GM23338 (cell line): Measurements from ENCODE around the gene PLAGL1. TPM values are rescaled to one million over a fixed set of nuclear protein-coding genes. Genes with fewer than 3 reads are reported as not detected.

ENCODE experiments used
- ATAC-seq: fragments of 200-7000 bp; cut with Tn5 transposase; 3 replicates; pipeline ENCODE4 v1.9.1; 2020
- DNase-seq: peaks from one replicate; pipeline ENCODE4 v3.0.0-alpha.2; 2015; ENCODE audit warnings: low spot score
- H2AFZ ChIP-seq: fragments of 200-600 bp; sonication (generic); 2 replicates; pipeline ENCODE4 v1.8.0; 2016; ENCODE audit warnings: antibody characterized with exemption, mild to moderate bottlenecking, moderate library complexity
- H3F3A ChIP-seq: fragments of 200-600 bp; sonication (generic); replicated peaks from 2 replicates; pipeline ENCODE4 v1.8.0; 2017; ENCODE audit warnings: antibody characterized with exemption, mixed run types, low read depth
- H3K27ac ChIP-seq: fragments of 200-600 bp; sonication (generic); 2 replicates; pipeline ENCODE4 v1.6.1; 2016; ENCODE audit warnings: low read depth
- H3K27me3 ChIP-seq: fragments of 200-600 bp; sonication (generic); 2 replicates; pipeline ENCODE4 v1.8.0; 2016; ENCODE audit warnings: mild to moderate bottlenecking, mixed run types, moderate library complexity; ENCODE audit not compliant: insufficient read depth
- H3K36me3 ChIP-seq: fragments of 200-600 bp; sonication (generic); 2 replicates; pipeline ENCODE4 v1.8.0; 2016; ENCODE audit warnings: mild to moderate bottlenecking; ENCODE audit not compliant: insufficient read depth
- H3K4me1 ChIP-seq: fragments of 200-600 bp; sonication (generic); 2 replicates; pipeline ENCODE4 v1.8.0; 2016; ENCODE audit warnings: mild to moderate bottlenecking, moderate library complexity; ENCODE audit not compliant: insufficient read depth
- H3K4me2 ChIP-seq: fragments of 200-600 bp; sonication (generic); 2 replicates; pipeline ENCODE4 v1.7.1; 2017; ENCODE audit warnings: mixed run types
- H3K4me3 ChIP-seq: fragments of 200-600 bp; sonication (generic); 2 replicates; pipeline ENCODE4 v1.6.1; 2016; ENCODE audit warnings: mixed run types
- H3K79me2 ChIP-seq: fragments of 200-600 bp; sonication (generic); replicated peaks from 2 replicates; pipeline ENCODE4 v1.8.0; 2017; ENCODE audit warnings: mild to moderate bottlenecking; ENCODE audit not compliant: insufficient read depth
- H3K9me2 ChIP-seq: fragments of 200-600 bp; sonication (generic); 2 replicates; pipeline ENCODE4 v1.8.0; 2017; ENCODE audit not compliant: insufficient read depth
- H4K20me1 ChIP-seq: fragments of 200-600 bp; sonication (generic); replicated peaks from 2 replicates; pipeline ENCODE4 v1.8.0; 2017; ENCODE audit warnings: mild to moderate bottlenecking; ENCODE audit not compliant: insufficient read depth
- H3K27ac Mint-ChIP-seq: 2 replicates; pipeline ENCODE4 v1.8.0; 2020; ENCODE audit warnings: inconsistent platforms, mild to moderate bottlenecking, moderate library complexity, mixed read lengths
- H3K27me3 Mint-ChIP-seq: 3 replicates; pipeline ENCODE4 v1.8.0; 2022; ENCODE audit warnings: low read depth, mild to moderate bottlenecking, moderate library complexity, mixed read lengths, inconsistent platforms; ENCODE audit not compliant: insufficient read depth, poor library complexity
- H3K36me3 Mint-ChIP-seq: 3 replicates; pipeline ENCODE4 v1.8.0; 2021; ENCODE audit warnings: low read depth, mild to moderate bottlenecking, inconsistent platforms, moderate library complexity, mixed read lengths
- H3K4me1 Mint-ChIP-seq: 3 replicates; pipeline ENCODE4 v1.8.0; 2020; ENCODE audit warnings: mild to moderate bottlenecking, inconsistent platforms, mixed read lengths
- H3K4me3 Mint-ChIP-seq: 3 replicates; pipeline ENCODE4 v1.8.0; 2021; ENCODE audit warnings: moderate library complexity, mild to moderate bottlenecking, inconsistent platforms, mixed read lengths
- H3K9me3 Mint-ChIP-seq: 3 replicates; pipeline ENCODE4 v1.8.0; 2020; ENCODE audit warnings: moderate library complexity, mild to moderate bottlenecking, inconsistent platforms, mixed read lengths
- CREB1 ChIP-seq: fragments of 250-450 bp; sonication (Bioruptor Pico); IDR thresholded peaks from 2 replicates; pipeline ENCODE4 v1.5.0; 2020; ENCODE audit warnings: low read depth, mild to moderate bottlenecking, moderate library complexity
- EZH2 ChIP-seq: fragments of 200-600 bp; sonication (generic); IDR thresholded peaks from one replicate; pipeline ENCODE4 v1.8.0; 2017; ENCODE audit warnings: antibody characterized with exemption, mild to moderate bottlenecking, low read depth; ENCODE audit not compliant: unreplicated experiment
- EZH2phosphoT487 ChIP-seq: fragments of 200-600 bp; sonication (generic); IDR thresholded peaks from one replicate; pipeline ENCODE4 v1.8.1; 2018; ENCODE audit warnings: antibody characterized with exemption; ENCODE audit not compliant: unreplicated experiment
- JUNB ChIP-seq: IDR thresholded peaks from one replicate; pipeline ENCODE4 v1.6.1; 2016; ENCODE audit warnings: antibody characterized with exemption; ENCODE audit not compliant: unreplicated experiment
- NANOG ChIP-seq: IDR thresholded peaks from 2 replicates; pipeline ENCODE4 v1.6.1; 2016; ENCODE audit warnings: antibody characterized with exemption, borderline replicate concordance
- POLR2AphosphoS5 ChIP-seq: IDR thresholded peaks from 2 replicates; pipeline ENCODE4 v1.6.1; 2016; ENCODE audit warnings: antibody characterized with exemption, low read depth
- STAT1 ChIP-seq: IDR thresholded peaks from one replicate; pipeline ENCODE4 v1.6.1; 2016; ENCODE audit warnings: antibody characterized with exemption; ENCODE audit not compliant: unreplicated experiment
- ZNF114 ChIP-seq: fragments of 250-450 bp; sonication (Bioruptor Pico); IDR thresholded peaks from 2 replicates; pipeline ENCODE4 v1.5.0; 2020; ENCODE audit warnings: mild to moderate bottlenecking, moderate library complexity
- ZNF331 ChIP-seq: fragments of 250-450 bp; sonication (Bioruptor Pico); IDR thresholded peaks from 2 replicates; pipeline ENCODE4 v1.5.0; 2020; ENCODE audit warnings: low read depth, mild to moderate bottlenecking, moderate library complexity
- polyA plus RNA-seq: library from polyadenylated mRNA; unstranded; fragments of >200 nt; fragmentation: Nextera tagmentation; extraction: Ambion mirVana; gene quantifications from 2 replicates; pipeline ENCODE4 v1.2.1, GENCODE V29; 2016
- total RNA-seq: library from RNA; depleted of rRNA; stranded (reverse); fragments of >200 nt; shearing (Covaris generic); gene quantifications from 2 replicates; pipeline ENCODE4 v1.2.3, GENCODE V29; 2014
- TF ChIP-seq, protein P1 (sequence below): IDR thresholded peaks from one replicate; pipeline ENCODE4 v1.6.1; 2018; ENCODE audit warnings: antibody characterized with exemption; ENCODE audit not compliant: unreplicated experiment
- TF ChIP-seq, protein P2 (sequence below): fragments of 250-450 bp; sonication (Bioruptor Pico); IDR thresholded peaks from 2 replicates; pipeline ENCODE4 v1.5.0; 2020; ENCODE audit warnings: mild to moderate bottlenecking, moderate library complexity

Gene PLAGL1
- total and polyA plus RNA-seq, 2 experiments from 2014 or later = 0.90 to 1.7 TPM

DNA sequence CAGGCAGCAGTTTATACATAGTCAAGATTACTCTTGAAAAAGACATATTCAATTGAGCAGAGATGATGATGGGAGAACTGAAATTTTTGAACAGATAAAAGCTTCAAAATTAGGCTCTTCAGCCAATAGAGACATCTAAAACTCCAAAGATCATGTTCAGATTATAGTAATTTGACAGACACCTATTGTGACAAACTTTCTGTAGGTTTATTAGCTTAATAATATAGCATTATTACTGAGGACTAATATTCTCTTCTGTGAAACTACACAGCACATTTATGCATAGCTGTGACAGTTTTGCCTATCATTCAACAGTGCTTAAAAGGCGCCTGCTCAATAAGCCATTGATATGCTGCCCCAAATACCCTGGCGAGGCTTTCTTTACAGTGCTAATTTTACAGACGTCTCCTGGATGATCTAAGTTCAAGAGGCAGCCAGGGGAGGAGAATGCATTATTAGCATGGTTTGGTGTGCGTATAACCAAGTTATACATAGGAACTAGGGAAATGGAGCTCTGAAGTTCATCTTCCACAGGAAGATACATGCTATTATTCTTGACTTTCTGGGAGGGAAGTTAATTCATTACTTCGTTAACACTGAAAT lies 21.5 kb downstream of the PLAGL1 start:
- no peaks in the 10 kb centered on the region for H3K36me3 ChIP-seq

More for the DNA sequence above, 21.5 kb downstream of the PLAGL1 start:
- H3K27ac ChIP-seq = no peak overlapping the region
- H3K79me2 ChIP-seq = no peaks in the 10 kb centered on the region
- Mint-ChIP-seq H3K27ac (no peak overlapping the region), H3K27me3 (peaks cover 11% of the 10 kb centered on the region), H3K36me3 (no peaks in the 10 kb centered on the region), H3K4me1 (no peaks in the 10 kb centered on the region), H3K9me3 (no peaks in the 10 kb centered on the region), H3K4me3 (no peak overlapping the region)
- no peak overlapping the region for H3K4me3 ChIP-seq
- no peaks in the 10 kb centered on the region for H3K9me2 ChIP-seq
- H4K20me1 ChIP-seq = peaks cover 3% of the 10 kb centered on the region; the same call in 1 of the 2 replicates
- H3K27me3 ChIP-seq = peaks cover 94% of the 10 kb centered on the region
- H3K4me2 ChIP-seq = no peak overlapping the region
- H3F3A ChIP-seq = no peaks in the 10 kb centered on the region
- 0 out of 2 replicates have a peak, but pooled peaks cover 4% of the 10 kb centered on the region for H3K4me1 ChIP-seq
- TF ChIP-seq, protein P1, sequence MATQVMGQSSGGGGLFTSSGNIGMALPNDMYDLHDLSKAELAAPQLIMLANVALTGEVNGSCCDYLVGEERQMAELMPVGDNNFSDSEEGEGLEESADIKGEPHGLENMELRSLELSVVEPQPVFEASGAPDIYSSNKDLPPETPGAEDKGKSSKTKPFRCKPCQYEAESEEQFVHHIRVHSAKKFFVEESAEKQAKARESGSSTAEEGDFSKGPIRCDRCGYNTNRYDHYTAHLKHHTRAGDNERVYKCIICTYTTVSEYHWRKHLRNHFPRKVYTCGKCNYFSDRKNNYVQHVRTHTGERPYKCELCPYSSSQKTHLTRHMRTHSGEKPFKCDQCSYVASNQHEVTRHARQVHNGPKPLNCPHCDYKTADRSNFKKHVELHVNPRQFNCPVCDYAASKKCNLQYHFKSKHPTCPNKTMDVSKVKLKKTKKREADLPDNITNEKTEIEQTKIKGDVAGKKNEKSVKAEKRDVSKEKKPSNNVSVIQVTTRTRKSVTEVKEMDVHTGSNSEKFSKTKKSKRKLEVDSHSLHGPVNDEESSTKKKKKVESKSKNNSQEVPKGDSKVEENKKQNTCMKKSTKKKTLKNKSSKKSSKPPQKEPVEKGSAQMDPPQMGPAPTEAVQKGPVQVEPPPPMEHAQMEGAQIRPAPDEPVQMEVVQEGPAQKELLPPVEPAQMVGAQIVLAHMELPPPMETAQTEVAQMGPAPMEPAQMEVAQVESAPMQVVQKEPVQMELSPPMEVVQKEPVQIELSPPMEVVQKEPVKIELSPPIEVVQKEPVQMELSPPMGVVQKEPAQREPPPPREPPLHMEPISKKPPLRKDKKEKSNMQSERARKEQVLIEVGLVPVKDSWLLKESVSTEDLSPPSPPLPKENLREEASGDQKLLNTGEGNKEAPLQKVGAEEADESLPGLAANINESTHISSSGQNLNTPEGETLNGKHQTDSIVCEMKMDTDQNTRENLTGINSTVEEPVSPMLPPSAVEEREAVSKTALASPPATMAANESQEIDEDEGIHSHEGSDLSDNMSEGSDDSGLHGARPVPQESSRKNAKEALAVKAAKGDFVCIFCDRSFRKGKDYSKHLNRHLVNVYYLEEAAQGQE = no peak
- TF ChIP-seq STAT1 (no peak), ZNF114 (CRISPR knock-in tag) (no peak), NANOG (no peak), ZNF331 (CRISPR knock-in tag) (no peak), CREB1 (no peak), POLR2AphosphoS5 (no peak), EZH2phosphoT487 (no peak), JUNB (no peak), EZH2 (no peak)
- TF ChIP-seq, protein P2, sequence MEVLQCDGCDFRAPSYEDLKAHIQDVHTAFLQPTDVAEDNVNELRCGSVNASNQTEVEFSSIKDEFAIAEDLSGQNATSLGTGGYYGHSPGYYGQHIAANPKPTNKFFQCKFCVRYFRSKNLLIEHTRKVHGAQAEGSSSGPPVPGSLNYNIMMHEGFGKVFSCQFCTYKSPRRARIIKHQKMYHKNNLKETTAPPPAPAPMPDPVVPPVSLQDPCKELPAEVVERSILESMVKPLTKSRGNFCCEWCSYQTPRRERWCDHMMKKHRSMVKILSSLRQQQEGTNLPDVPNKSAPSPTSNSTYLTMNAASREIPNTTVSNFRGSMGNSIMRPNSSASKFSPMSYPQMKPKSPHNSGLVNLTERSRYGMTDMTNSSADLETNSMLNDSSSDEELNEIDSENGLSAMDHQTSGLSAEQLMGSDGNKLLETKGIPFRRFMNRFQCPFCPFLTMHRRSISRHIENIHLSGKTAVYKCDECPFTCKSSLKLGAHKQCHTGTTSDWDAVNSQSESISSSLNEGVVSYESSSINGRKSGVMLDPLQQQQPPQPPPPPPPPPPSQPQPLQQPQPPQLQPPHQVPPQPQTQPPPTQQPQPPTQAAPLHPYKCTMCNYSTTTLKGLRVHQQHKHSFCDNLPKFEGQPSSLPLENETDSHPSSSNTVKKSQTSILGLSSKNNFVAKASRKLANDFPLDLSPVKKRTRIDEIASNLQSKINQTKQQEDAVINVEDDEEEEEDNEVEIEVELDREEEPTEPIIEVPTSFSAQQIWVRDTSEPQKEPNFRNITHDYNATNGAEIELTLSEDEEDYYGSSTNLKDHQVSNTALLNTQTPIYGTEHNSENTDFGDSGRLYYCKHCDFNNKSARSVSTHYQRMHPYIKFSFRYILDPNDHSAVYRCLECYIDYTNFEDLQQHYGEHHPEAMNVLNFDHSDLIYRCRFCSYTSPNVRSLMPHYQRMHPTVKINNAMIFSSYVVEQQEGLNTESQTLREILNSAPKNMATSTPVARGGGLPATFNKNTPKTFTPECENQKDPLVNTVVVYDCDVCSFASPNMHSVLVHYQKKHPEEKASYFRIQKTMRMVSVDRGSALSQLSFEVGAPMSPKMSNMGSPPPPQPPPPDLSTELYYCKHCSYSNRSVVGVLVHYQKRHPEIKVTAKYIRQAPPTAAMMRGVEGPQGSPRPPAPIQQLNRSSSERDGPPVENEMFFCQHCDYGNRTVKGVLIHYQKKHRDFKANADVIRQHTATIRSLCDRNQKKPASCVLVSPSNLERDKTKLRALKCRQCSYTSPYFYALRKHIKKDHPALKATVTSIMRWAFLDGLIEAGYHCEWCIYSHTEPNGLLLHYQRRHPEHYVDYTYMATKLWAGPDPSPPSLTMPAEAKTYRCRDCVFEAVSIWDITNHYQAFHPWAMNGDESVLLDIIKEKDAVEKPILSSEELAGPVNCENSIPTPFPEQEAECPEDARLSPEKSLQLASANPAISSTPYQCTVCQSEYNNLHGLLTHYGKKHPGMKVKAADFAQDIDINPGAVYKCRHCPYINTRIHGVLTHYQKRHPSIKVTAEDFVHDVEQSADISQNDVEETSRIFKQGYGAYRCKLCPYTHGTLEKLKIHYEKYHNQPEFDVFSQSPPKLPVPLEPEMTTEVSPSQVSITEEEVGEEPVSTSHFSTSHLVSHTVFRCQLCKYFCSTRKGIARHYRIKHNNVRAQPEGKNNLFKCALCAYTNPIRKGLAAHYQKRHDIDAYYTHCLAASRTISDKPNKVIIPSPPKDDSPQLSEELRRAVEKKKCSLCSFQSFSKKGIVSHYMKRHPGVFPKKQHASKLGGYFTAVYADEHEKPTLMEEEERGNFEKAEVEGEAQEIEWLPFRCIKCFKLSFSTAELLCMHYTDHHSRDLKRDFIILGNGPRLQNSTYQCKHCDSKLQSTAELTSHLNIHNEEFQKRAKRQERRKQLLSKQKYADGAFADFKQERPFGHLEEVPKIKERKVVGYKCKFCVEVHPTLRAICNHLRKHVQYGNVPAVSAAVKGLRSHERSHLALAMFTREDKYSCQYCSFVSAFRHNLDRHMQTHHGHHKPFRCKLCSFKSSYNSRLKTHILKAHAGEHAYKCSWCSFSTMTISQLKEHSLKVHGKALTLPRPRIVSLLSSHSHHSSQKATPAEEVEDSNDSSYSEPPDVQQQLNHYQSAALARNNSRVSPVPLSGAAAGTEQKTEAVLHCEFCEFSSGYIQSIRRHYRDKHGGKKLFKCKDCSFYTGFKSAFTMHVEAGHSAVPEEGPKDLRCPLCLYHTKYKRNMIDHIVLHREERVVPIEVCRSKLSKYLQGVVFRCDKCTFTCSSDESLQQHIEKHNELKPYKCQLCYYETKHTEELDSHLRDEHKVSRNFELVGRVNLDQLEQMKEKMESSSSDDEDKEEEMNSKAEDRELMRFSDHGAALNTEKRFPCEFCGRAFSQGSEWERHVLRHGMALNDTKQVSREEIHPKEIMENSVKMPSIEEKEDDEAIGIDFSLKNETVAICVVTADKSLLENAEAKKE (CRISPR knock-in tag) = no peak
- H2AFZ ChIP-seq = no peak overlapping the region
- DNase-seq = no peak
- ATAC-seq = no peak
